Neural progenitor cell (in vitro differentiated cells): Measurements from ENCODE around the gene VCAN. TPM values are rescaled to one million over a fixed set of nuclear protein-coding genes. Genes with fewer than 3 reads are reported as not detected.

Source experiments
- DNase-seq: peaks from one replicate; pipeline ENCODE4 v3.0.0-alpha.2; 2016; ENCODE audit warnings: low spot score
- H2AFZ ChIP-seq: fragments of 200-600 bp; sonication (generic); replicated peaks from 2 replicates; pipeline ENCODE4 v1.6.1; 2016; ENCODE audit warnings: antibody characterized with exemption
- H3F3A ChIP-seq: fragments of 200-600 bp; sonication (generic); 2 replicates; pipeline ENCODE4 v1.6.1; 2016; ENCODE audit warnings: antibody characterized with exemption, low read depth
- H3K27ac ChIP-seq: fragments of 200-600 bp; sonication (generic); 2 replicates; pipeline ENCODE4 v1.5.1; 2016; ENCODE audit warnings: mild to moderate bottlenecking
- H3K27me3 ChIP-seq: fragments of 200-600 bp; sonication (generic); 2 replicates; pipeline ENCODE4 v1.6.1; 2016; ENCODE audit warnings: mild to moderate bottlenecking, moderate library complexity
- H3K36me3 ChIP-seq: fragments of 200-600 bp; sonication (generic); 2 replicates; pipeline ENCODE4 v1.5.1; 2016
- H3K4me1 ChIP-seq: fragments of 200-600 bp; sonication (generic); 2 replicates; pipeline ENCODE4 v1.6.1; 2016; ENCODE audit warnings: mixed run types
- H3K4me2 ChIP-seq: fragments of 200-600 bp; sonication (generic); 2 replicates; pipeline ENCODE4 v1.6.1; 2016
- H3K4me3 ChIP-seq: fragments of 200-600 bp; sonication (generic); 2 replicates; pipeline ENCODE4 v1.5.1; 2016
- H3K79me2 ChIP-seq: fragments of 200-600 bp; sonication (generic); 2 replicates; pipeline ENCODE4 v1.6.1; 2016; ENCODE audit warnings: low read depth
- H3K9ac ChIP-seq: fragments of 200-600 bp; sonication (generic); 2 replicates; pipeline ENCODE4 v1.6.1; 2016
- H3K9me3 ChIP-seq: fragments of 200-600 bp; sonication (generic); 2 replicates; pipeline ENCODE4 v1.5.1; 2016; ENCODE audit warnings: low read depth
- H4K20me1 ChIP-seq: fragments of 200-600 bp; sonication (generic); 2 replicates; pipeline ENCODE4 v1.6.1; 2016; ENCODE audit warnings: low read depth
- H3K27ac Mint-ChIP-seq: 3 replicates; pipeline ENCODE4 v1.8.0; 2021; ENCODE audit warnings: mixed read lengths
- H3K27me3 Mint-ChIP-seq: 2 replicates; pipeline ENCODE4 v1.8.0; 2022; ENCODE audit warnings: low read depth, mild to moderate bottlenecking, inconsistent platforms, moderate library complexity, mixed read lengths; ENCODE audit not compliant: insufficient read depth
- H3K36me3 Mint-ChIP-seq: 3 replicates; pipeline ENCODE4 v1.8.0; 2021; ENCODE audit warnings: mixed read lengths
- H3K4me1 Mint-ChIP-seq: 3 replicates; pipeline ENCODE4 v1.8.0; 2021; ENCODE audit warnings: mixed read lengths
- H3K4me3 Mint-ChIP-seq: 3 replicates; pipeline ENCODE4 v1.8.0; 2021; ENCODE audit warnings: mild to moderate bottlenecking, moderate library complexity, mixed read lengths
- H3K9me3 Mint-ChIP-seq: 3 replicates; pipeline ENCODE4 v1.8.0; 2020; ENCODE audit warnings: mixed read lengths
- CTCF ChIP-seq: fragments of 200-600 bp; sonication (generic); IDR thresholded peaks from 2 replicates; pipeline ENCODE4 v1.5.1; 2017; ENCODE audit warnings: antibody characterized with exemption, mild to moderate bottlenecking
- EZH2 ChIP-seq: fragments of 200-600 bp; sonication (generic); IDR thresholded peaks from 2 replicates; pipeline ENCODE4 v1.6.1; 2017; ENCODE audit warnings: antibody characterized with exemption, mild to moderate bottlenecking, moderate library complexity
- EZH2phosphoT487 ChIP-seq: fragments of 200-600 bp; sonication (generic); IDR thresholded peaks from 2 replicates; pipeline ENCODE4 v1.6.1; 2017; ENCODE audit warnings: antibody characterized with exemption
- total RNA-seq: library from RNA; depleted of rRNA; stranded (reverse); fragments of >200 nt; gene quantifications from 2 replicates; pipeline ENCODE4 v1.2.3, GENCODE V29; 2015; ENCODE audit warnings: low replicate concordance

VCAN gene
- total RNA-seq, 1 donor from 2014 or later, result 101 TPM

GRCh38 chr5:83530193-83530592 is 58.6 kb downstream of the VCAN start:
- H2AFZ ChIP-seq, result no peak overlapping the region
- peaks cover 4% of the 10 kb centered on the region for H3K36me3 ChIP-seq
- H3K27ac ChIP-seq, result no peak overlapping the region
- DNase-seq, result no peak
- no peaks in the 10 kb centered on the region for H3K9me3 Mint-ChIP-seq
- H3F3A ChIP-seq, result no peaks in the 10 kb centered on the region
- peak overlapping the region; percentile 67 for H3K4me3 Mint-ChIP-seq
- no peaks in the 10 kb centered on the region for H4K20me1 ChIP-seq
- TF ChIP-seq EZH2phosphoT487 (no peak), CTCF (no peak), EZH2 (no peak)
- H3K27me3 Mint-ChIP-seq, result no peaks in the 10 kb centered on the region
- H3K27ac Mint-ChIP-seq, result peak overlapping the region; percentile 85
- H3K4me2 ChIP-seq, result no peak overlapping the region
- H3K9me3 ChIP-seq, result no peaks in the 10 kb centered on the region
- H3K4me1 ChIP-seq, result peaks cover 4% of the 10 kb centered on the region
- H3K36me3 Mint-ChIP-seq, result peaks cover 29% of the 10 kb centered on the region
- H3K9ac ChIP-seq, result no peak overlapping the region
- H3K27me3 ChIP-seq, result no peaks in the 10 kb centered on the region
- peaks cover 32% of the 10 kb centered on the region for H3K4me1 Mint-ChIP-seq
- H3K79me2 ChIP-seq, result no peaks in the 10 kb centered on the region
- no peak overlapping the region for H3K4me3 ChIP-seq

DNA sequence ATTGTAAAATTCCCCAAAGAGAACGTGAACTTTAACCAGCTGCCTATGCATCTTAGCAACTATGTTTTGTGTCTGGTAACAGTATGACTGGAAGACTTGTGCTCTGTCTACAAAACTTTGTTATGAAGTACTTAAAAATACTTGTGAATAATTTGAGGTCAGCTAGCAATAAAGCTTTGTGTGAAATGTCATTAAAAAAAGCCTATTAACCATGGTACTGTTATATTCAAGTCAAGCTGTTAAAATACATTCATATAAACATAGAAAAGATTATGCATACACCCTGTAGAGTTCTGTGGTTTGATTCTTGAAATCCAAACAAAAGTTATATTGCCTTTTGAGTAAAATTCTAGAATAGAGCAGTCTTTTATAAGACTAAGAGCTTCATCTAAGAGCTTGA is 60.1 kb downstream of the VCAN start:
- Mint-ChIP-seq H3K4me3 (no peak overlapping the region), H3K9me3 (no peaks in the 10 kb centered on the region), H3K27ac (no peak overlapping the region), H3K4me1 (peaks cover 32% of the 10 kb centered on the region), H3K36me3 (peaks cover 39% of the 10 kb centered on the region), H3K27me3 (no peaks in the 10 kb centered on the region)
- Histone ChIP-seq H3K4me3 (no peak overlapping the region), H3K79me2 (no peaks in the 10 kb centered on the region), H3K36me3 (no peaks in the 10 kb centered on the region), H3F3A (no peaks in the 10 kb centered on the region), H3K27ac (no peak overlapping the region), H4K20me1 (no peaks in the 10 kb centered on the region), H3K4me1 (peaks cover 4% of the 10 kb centered on the region), H3K9ac (no peak overlapping the region), H2AFZ (no peak overlapping the region), H3K9me3 (no peaks in the 10 kb centered on the region), H3K27me3 (no peaks in the 10 kb centered on the region), H3K4me2 (no peak overlapping the region)
- TF ChIP-seq EZH2 (no peak), CTCF (no peak), EZH2phosphoT487 (no peak)
- DNase-seq, result no peak

DNA sequence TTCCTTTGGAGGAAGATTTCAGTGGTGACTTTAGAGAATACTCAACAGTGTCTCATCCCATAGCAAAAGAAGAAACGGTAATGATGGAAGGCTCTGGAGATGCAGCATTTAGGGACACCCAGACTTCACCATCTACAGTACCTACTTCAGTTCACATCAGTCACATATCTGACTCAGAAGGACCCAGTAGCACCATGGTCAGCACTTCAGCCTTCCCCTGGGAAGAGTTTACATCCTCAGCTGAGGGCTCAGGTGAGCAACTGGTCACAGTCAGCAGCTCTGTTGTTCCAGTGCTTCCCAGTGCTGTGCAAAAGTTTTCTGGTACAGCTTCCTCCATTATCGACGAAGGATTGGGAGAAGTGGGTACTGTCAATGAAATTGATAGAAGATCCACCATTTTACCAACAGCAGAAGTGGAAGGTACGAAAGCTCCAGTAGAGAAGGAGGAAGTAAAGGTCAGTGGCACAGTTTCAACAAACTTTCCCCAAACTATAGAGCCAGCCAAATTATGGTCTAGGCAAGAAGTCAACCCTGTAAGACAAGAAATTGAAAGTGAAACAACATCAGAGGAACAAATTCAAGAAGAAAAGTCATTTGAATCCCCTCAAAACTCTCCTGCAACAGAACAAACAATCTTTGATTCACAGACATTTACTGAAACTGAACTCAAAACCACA is 67.4 kb downstream of the VCAN start:
- H3K9me3 Mint-ChIP-seq, result peaks cover 9% of the 10 kb centered on the region
- no peaks in the 10 kb centered on the region for H3K9me3 ChIP-seq
- H4K20me1 ChIP-seq, result no peaks in the 10 kb centered on the region
- no peak overlapping the region for H3K27ac ChIP-seq
- TF ChIP-seq CTCF, result no peak
- no peak for TF ChIP-seq EZH2phosphoT487
- TF ChIP-seq EZH2, result no peak
- no peaks in the 10 kb centered on the region for H3F3A ChIP-seq
- H3K27ac Mint-ChIP-seq, result no peak overlapping the region
- no peaks in the 10 kb centered on the region for H3K4me1 Mint-ChIP-seq
- no peak overlapping the region for H2AFZ ChIP-seq
- H3K4me3 Mint-ChIP-seq, result no peak overlapping the region
- H3K36me3 Mint-ChIP-seq, result peaks cover 73% of the 10 kb centered on the region
- H3K36me3 ChIP-seq, result peaks cover 5% of the 10 kb centered on the region
- no peak overlapping the region for H3K4me3 ChIP-seq
- H3K27me3 ChIP-seq, result no peaks in the 10 kb centered on the region
- peaks cover 4% of the 10 kb centered on the region for H3K27me3 Mint-ChIP-seq
- no peak for DNase-seq
- H3K4me2 ChIP-seq, result no peak overlapping the region
- H3K4me1 ChIP-seq, result no peaks in the 10 kb centered on the region
- no peak overlapping the region for H3K9ac ChIP-seq
- H3K79me2 ChIP-seq, result no peaks in the 10 kb centered on the region
